ENCODE results near the gene ZC3H18.

ZC3H18 gene

DNA sequence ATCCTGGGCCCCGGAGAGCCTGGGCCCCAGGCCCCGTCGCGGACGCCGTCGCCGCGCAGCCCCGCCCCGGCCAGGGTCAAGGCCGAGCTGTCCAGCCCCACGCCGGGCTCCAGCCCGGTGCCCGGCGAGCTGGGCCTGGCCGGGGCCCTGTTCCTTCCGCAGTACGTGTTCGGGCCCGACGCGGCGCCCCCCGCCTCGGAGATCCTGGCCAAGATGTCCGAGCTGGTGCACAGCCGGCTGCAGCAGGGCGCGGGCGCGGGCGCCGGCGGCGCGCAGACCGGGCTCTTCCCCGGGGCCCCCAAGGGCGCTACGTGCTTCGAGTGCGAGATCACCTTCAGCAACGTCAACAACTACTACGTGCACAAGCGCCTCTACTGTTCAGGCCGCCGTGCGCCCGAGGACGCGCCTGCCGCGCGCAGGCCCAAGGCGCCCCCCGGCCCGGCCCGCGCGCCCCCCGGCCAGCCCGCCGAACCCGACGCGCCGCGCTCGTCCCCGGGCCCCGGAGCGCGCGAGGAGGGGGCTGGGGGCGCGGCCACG, 36.8 kb upstream of the ZC3H18 start:
- DNase-seq = no peak

GRCh38 chr16:88533932-88534637, 36.1 kb upstream of the ZC3H18 start:
- DNase-seq = peak; percentile 82

DNA sequence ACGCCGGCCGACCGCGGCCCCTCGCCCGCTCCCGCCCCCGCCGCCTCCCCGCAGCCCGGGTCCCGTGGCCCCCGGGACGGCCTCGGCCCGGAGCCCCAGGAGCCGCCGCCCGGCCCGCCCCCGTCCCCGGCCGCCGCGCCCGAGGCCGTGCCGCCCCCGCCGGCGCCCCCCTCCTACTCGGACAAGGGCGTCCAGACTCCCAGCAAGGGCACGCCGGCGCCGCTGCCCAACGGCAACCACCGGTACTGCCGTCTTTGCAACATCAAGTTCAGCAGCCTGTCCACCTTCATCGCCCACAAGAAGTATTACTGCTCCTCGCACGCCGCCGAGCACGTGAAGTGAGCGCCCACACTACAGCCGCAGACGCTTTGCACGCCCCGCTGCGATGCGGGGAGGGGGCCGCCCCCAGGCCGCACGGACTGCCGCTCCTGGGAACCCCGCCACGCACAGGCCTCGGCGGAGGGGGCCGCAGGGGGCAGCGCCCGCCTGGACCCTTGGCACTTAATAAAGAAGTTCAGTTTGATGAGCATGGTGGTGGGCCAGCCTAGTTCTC, 35.5 kb upstream of the ZC3H18 start:
- DNase-seq = peak; percentile 39

GRCh38 chr16:88535191-88535856, 34.9 kb upstream of the ZC3H18 start:
- DNase-seq = no peak

- DNase-seq = no peak
Measured at GRCh38 chr16:88535857-88536222, 34.4 kb upstream of the ZC3H18 start.

GRCh38 chr16:88536510-88536909, 33.7 kb upstream of the ZC3H18 start:
- DNase-seq = no peak

- DNase-seq = no peak
Measured at GRCh38 chr16:88536971-88537751, 33.0 kb upstream of the ZC3H18 start.

GRCh38 chr16:88537859-88538258, 32.3 kb upstream of the ZC3H18 start:
- DNase-seq = no peak

DNA sequence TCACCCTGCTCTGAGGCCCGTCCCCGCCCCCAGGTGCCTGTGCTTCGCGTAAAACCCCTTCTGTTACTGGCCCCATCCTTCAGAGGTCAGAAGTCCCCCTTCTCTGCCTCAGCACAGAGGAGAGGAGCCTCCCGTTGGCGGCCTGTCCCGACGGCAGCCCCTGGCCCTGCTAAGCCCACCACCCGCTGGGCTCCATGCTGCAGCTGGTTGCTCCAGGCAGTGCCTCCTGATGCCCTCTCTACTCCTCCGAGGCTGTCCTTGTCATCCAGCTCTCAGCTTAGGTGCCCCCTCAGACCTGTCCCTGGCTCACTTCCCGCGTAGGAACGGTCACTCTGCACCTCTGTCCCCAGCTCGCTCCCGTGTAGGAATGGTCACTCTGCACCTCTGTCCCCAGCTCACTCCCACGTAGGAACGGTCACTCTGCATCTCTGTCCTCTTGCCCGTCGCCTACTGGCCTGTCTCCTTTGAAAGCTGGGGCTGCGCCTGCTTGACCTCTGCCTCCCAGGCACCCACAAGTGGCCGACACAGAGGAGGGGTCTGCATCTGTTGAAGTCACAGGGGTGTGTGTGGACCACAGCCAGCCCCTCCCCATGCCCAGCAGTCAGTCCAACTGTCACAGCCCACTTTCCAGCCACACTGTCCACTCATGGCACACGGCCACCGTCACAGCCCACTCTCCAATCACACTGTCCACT, 31.7 kb upstream of the ZC3H18 start:
- no peak for DNase-seq

- no peak for DNase-seq
Measured at GRCh38 chr16:88539261-88539651, 30.9 kb upstream of the ZC3H18 start.

GRCh38 chr16:88539652-88540345, 30.4 kb upstream of the ZC3H18 start:
- DNase-seq = no peak

DNA sequence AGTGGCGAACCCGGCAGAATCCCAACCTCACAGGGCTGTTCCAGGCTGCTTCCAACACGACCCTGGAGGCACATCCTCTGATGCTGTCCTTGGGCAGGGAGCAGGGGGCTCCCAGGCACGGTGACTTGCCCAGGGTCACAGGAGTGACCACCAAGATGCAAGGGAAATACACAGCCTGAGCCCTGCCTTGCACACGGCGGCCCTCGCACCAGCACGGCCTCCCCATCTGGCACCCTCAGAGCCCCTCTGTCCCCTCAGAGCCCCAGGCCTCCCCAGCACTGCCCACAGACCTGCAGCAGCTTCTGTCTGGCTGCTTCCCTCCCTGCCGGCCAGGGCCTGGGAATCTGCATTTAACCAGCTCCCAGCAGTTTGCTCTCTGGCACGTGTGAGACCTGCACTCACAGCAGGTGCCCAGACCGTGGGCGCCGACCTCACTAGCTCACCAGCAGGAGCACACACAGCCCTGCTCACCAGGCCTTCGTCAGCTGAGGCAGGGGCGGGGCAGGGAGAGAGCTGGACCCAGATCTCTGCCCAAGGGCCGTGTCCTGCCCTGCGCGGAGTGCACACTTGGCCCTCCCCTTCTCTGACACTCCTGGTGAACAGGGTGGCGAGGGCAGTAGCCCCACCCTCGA, 29.7 kb upstream of the ZC3H18 start:
- DNase-seq = no peak

DNA sequence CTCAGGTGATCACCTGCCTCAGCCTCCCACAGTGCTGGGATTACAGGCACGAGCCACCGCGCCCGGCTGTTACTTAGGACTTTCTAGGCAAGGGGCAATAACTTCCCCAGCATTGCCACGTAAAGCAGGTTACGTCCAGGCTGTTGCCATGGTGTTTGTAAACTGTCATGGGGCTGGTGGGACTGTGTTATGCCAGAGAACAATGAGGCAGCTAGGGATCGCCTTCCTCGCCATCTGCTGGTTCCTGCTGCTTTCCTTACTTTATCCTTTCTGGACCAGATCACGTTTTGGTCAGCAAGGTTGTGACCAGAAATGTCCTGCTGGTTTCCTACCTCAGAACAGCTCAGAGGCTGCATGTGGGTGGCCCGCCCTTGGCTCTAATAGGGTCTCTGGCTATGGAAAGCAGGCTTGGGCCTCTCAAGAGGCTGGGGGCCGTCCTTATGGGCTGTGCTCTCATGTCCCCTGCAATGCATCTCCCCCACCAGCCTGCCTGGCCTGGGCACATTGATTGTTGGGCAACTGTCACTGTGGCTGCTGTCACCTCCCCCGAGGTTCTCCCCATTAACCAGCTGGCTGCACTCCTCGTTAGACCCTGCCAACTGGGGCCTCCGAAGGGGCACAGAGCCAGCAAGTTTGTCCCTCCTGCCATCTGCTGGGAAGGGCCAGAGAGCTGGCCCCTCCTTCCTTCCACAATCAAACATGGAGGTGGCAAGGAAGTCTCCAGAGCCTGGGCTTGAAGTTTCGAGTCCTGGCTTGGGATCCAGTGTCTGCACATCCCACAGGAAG, 28.2 kb upstream of the ZC3H18 start:
- DNase-seq = no peak

- no peak for DNase-seq
Measured at GRCh38 chr16:88543230-88543813, 26.9 kb upstream of the ZC3H18 start.

DNA sequence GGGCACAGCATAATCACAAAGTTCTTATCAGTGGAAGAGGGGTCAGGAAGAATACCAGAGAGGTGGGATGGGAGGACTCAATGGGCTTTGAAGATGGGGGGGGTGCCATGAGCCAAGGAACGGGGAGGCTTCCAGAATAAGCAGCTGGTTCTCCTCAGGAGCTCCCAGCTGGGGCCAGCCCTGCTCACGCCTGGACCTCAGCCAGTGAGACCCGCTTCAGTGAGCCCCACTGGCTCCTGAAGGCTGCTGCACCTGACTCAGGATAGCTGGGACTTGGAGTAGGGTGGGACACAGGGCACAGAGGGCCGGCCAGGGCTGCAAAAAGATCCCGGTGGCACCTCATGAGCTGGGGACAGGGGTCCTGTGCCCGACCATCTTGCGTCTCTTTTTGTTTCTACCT, 24.4 kb upstream of the ZC3H18 start:
- DNase-seq = no peak

DNA sequence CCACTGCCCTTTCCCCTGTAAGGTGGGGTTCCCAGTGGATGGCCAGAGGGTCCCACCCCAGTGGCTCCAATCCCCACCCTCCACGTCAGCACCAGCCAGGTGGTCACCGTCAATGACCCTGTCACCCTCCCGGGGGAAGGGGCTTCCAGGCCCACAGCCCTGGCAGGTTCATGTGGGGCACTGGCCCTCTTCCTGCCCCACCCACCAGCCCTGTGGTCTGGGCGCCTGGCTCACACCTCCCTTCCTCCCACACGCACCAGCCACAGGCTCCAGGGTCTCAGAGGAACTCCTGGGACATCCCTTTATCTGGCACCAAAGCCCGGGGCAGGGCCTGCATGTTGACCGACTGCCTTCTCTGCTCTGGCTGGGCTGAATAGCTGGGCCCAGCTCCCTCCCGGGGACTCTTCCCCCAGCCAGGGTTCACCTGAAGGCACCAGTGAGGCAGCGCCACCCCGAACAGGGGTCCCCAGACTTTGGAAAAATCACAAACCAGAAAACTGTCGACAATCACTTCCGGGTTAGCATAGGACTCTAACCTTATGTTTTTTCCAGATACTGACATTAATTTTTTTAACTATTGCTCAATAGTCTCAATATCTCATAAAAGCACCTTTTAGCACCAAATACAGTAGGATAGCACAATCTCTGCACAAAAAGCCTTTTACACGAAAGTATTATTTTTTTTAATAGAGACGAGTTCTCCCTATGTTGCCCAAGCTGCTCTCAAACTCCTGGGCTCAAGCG, 21.9 kb upstream of the ZC3H18 start:
- DNase-seq = no peak

- DNase-seq = no peak
Measured at GRCh38 chr16:88548985-88549384, 21.2 kb upstream of the ZC3H18 start.

- DNase-seq = no peak
Measured at GRCh38 chr16:88549671-88550245, 20.4 kb upstream of the ZC3H18 start.

GRCh38 chr16:88550246-88550661, 19.9 kb upstream of the ZC3H18 start:
- no peak for DNase-seq
